NAMALWA (cell line): ENCODE data around the gene TBCD.
A peak's percentile ranks its signal among the peaks of the same experiment; 100 is the strongest.
"Not testable (repeated sequence)": the region's sequence is repeated elsewhere in the genome, so short reads cannot be mapped to it uniquely, and the experiment has no call there.

Experiments used
- DNase-seq: peaks from one replicate; pipeline ENCODE4 v3.0.0-alpha.2; 2015; ENCODE audit warnings: low spot score

TBCD gene

GRCh38 chr17:82957961-82958561 is 206.2 kb downstream of the TBCD start:
- DNase-seq: no peak

- no peak for DNase-seq
Observed at GRCh38 chr17:82959242-82959930, 207.5 kb downstream of the TBCD start.

GRCh38 chr17:82959990-82960418 is 208.1 kb downstream of the TBCD start:
- no peak for DNase-seq

GRCh38 chr17:82960419-82961271 is 208.8 kb downstream of the TBCD start:
- DNase-seq: no peak

GRCh38 chr17:82961366-82962162 is 209.7 kb downstream of the TBCD start:
- no peak for DNase-seq

- DNase-seq: no peak
Observed at GRCh38 chr17:82962163-82962720, 210.4 kb downstream of the TBCD start.

GRCh38 chr17:82963104-82963950 is 211.5 kb downstream of the TBCD start:
- DNase-seq: no peak

GRCh38 chr17:82964451-82964850 is 212.6 kb downstream of the TBCD start:
- not testable (repeated sequence) for DNase-seq

- no peak for DNase-seq
Observed at GRCh38 chr17:82964851-82965341, 213.0 kb downstream of the TBCD start.

- no peak for DNase-seq
Observed at GRCh38 chr17:82965371-82965770, 213.5 kb downstream of the TBCD start.

- no peak for DNase-seq
Observed at GRCh38 chr17:82966415-82966814, 214.6 kb downstream of the TBCD start.

GRCh38 chr17:82967268-82968032 is 215.6 kb downstream of the TBCD start:
- no peak for DNase-seq

- not testable (repeated sequence) for DNase-seq
Observed at GRCh38 chr17:82968033-82968841, 216.4 kb downstream of the TBCD start.

GRCh38 chr17:82970067-82970466 is 218.2 kb downstream of the TBCD start:
- DNase-seq: peak; percentile 25

- no peak for DNase-seq
Observed at GRCh38 chr17:82970818-82971590, 219.1 kb downstream of the TBCD start.

- no peak for DNase-seq
Observed at GRCh38 chr17:82972836-82973372, 221.0 kb downstream of the TBCD start.

GRCh38 chr17:82973456-82974135 is 221.7 kb downstream of the TBCD start:
- no peak for DNase-seq
